Stimulated activated naive CD8-positive, alpha-beta T cell treated with anti-CD3 and anti-CD28 coated beads, Interleukin-15, Interleukin-2, amounts not matched to agents 100 ng/mL and 50 ng/mL, for 24 hours (primary cell): ENCODE results near the gene DLEC1.
A peak's percentile ranks its signal among the peaks of the same experiment; 100 is the strongest.
"Not testable (repeated sequence)": the region's sequence is repeated elsewhere in the genome, so short reads cannot be mapped to it uniquely, and the experiment has no call there.

ENCODE experiments used
- H3K27ac Mint-ChIP-seq: one replicate; pipeline ENCODE4 v1.8.0; 2021; ENCODE audit warnings: mild to moderate bottlenecking, mixed read lengths
- H3K27me3 Mint-ChIP-seq: one replicate; pipeline ENCODE4 v1.8.0; 2021; ENCODE audit warnings: mixed read lengths
- H3K36me3 Mint-ChIP-seq: one replicate; pipeline ENCODE4 v1.8.0; 2021; ENCODE audit warnings: low read depth, mixed read lengths
- H3K4me1 Mint-ChIP-seq: one replicate; pipeline ENCODE4 v1.8.0; 2021; ENCODE audit warnings: low read depth, mixed read lengths
- H3K4me3 Mint-ChIP-seq: one replicate; pipeline ENCODE4 v1.8.0; 2021; ENCODE audit warnings: mild to moderate bottlenecking, mixed read lengths
- H3K9me3 Mint-ChIP-seq: one replicate; pipeline ENCODE4 v1.8.0; 2021; ENCODE audit warnings: mixed read lengths

Gene DLEC1

GRCh38 chr3:38054499-38055001 lies 15.5 kb downstream of the DLEC1 start:
- Mint-ChIP-seq H3K4me3 (no peak overlapping the region), H3K4me1 (no peaks in the 10 kb centered on the region), H3K27ac (no peak overlapping the region), H3K9me3 (no peaks in the 10 kb centered on the region), H3K36me3 (no peaks in the 10 kb centered on the region), H3K27me3 (no peaks in the 10 kb centered on the region)

- Mint-ChIP-seq H3K27me3 (no peaks in the 10 kb centered on the region), H3K4me1 (no peaks in the 10 kb centered on the region), H3K4me3 (no peak overlapping the region), H3K27ac (no peak overlapping the region), H3K36me3 (no peaks in the 10 kb centered on the region), H3K9me3 (no peaks in the 10 kb centered on the region)
Observed at GRCh38 chr3:38059148-38059547, 20.1 kb downstream of the DLEC1 start.

GRCh38 chr3:38059591-38059990 lies 20.6 kb downstream of the DLEC1 start:
- Mint-ChIP-seq H3K27me3 (no peaks in the 10 kb centered on the region), H3K36me3 (no peaks in the 10 kb centered on the region), H3K4me3 (no peak overlapping the region), H3K27ac (no peak overlapping the region), H3K4me1 (no peaks in the 10 kb centered on the region), H3K9me3 (no peaks in the 10 kb centered on the region)

- H3K27me3 Mint-ChIP-seq: no peaks in the 10 kb centered on the region
- no peaks in the 10 kb centered on the region for H3K36me3 Mint-ChIP-seq
- H3K9me3 Mint-ChIP-seq: no peaks in the 10 kb centered on the region
Observed at GRCh38 chr3:38062809-38063208, 23.8 kb downstream of the DLEC1 start.

GRCh38 chr3:38064453-38064852 lies 25.4 kb downstream of the DLEC1 start:
- H3K27ac Mint-ChIP-seq, H3K4me3 Mint-ChIP-seq, H3K9me3 Mint-ChIP-seq, H3K4me1 Mint-ChIP-seq, H3K27me3 Mint-ChIP-seq, H3K36me3 Mint-ChIP-seq: not testable (repeated sequence)

More at GRCh38 chr3:38062809-38063208, 23.8 kb downstream of the DLEC1 start:
- H3K4me3 Mint-ChIP-seq: no peak overlapping the region
- H3K27ac Mint-ChIP-seq: no peak overlapping the region
- H3K4me1 Mint-ChIP-seq: no peaks in the 10 kb centered on the region

GRCh38 chr3:38067508-38068233 lies 28.7 kb downstream of the DLEC1 start:
- H3K9me3 Mint-ChIP-seq: no peaks in the 10 kb centered on the region
- H3K36me3 Mint-ChIP-seq: no peaks in the 10 kb centered on the region
- H3K27ac Mint-ChIP-seq: no peak overlapping the region
- H3K27me3 Mint-ChIP-seq: no peaks in the 10 kb centered on the region
- H3K4me1 Mint-ChIP-seq: no peaks in the 10 kb centered on the region
- H3K4me3 Mint-ChIP-seq: no peak overlapping the region

GRCh38 chr3:38070013-38070412 lies 31.0 kb downstream of the DLEC1 start:
- no peaks in the 10 kb centered on the region for H3K4me1 Mint-ChIP-seq
- no peaks in the 10 kb centered on the region for H3K36me3 Mint-ChIP-seq
- H3K27ac Mint-ChIP-seq: no peak overlapping the region
- no peaks in the 10 kb centered on the region for H3K9me3 Mint-ChIP-seq
- no peak overlapping the region for H3K4me3 Mint-ChIP-seq
- no peaks in the 10 kb centered on the region for H3K27me3 Mint-ChIP-seq

GRCh38 chr3:38077073-38077472 lies 38.1 kb downstream of the DLEC1 start:
- not testable (repeated sequence) for H3K9me3 Mint-ChIP-seq, H3K36me3 Mint-ChIP-seq, H3K4me1 Mint-ChIP-seq, H3K4me3 Mint-ChIP-seq, H3K27me3 Mint-ChIP-seq, H3K27ac Mint-ChIP-seq

- H3K4me3 Mint-ChIP-seq, H3K27me3 Mint-ChIP-seq, H3K9me3 Mint-ChIP-seq, H3K4me1 Mint-ChIP-seq, H3K36me3 Mint-ChIP-seq, H3K27ac Mint-ChIP-seq: not testable (repeated sequence)
Observed at GRCh38 chr3:38082296-38082695, 43.3 kb downstream of the DLEC1 start.

- H3K4me1 Mint-ChIP-seq, H3K9me3 Mint-ChIP-seq, H3K27me3 Mint-ChIP-seq, H3K27ac Mint-ChIP-seq, H3K36me3 Mint-ChIP-seq, H3K4me3 Mint-ChIP-seq: not testable (repeated sequence)
Observed at GRCh38 chr3:38083254-38083653, 44.2 kb downstream of the DLEC1 start.

- H3K36me3 Mint-ChIP-seq: peaks cover 6% of the 10 kb centered on the region
- no peak overlapping the region for H3K4me3 Mint-ChIP-seq
- no peaks in the 10 kb centered on the region for H3K27me3 Mint-ChIP-seq
- H3K27ac Mint-ChIP-seq: peak overlapping the region; percentile 84
- peaks cover 3% of the 10 kb centered on the region for H3K4me1 Mint-ChIP-seq
- H3K9me3 Mint-ChIP-seq: peaks cover 7% of the 10 kb centered on the region
Observed at GRCh38 chr3:38083871-38084333, 44.9 kb downstream of the DLEC1 start.

- Mint-ChIP-seq H3K4me3 (no peak overlapping the region), H3K9me3 (peaks cover 7% of the 10 kb centered on the region), H3K27me3 (no peaks in the 10 kb centered on the region), H3K27ac (peak overlapping the region; percentile 84), H3K4me1 (peaks cover 3% of the 10 kb centered on the region), H3K36me3 (peaks cover 6% of the 10 kb centered on the region)
Observed at GRCh38 chr3:38084334-38085310, 45.6 kb downstream of the DLEC1 start.

GRCh38 chr3:38085311-38085942 lies 46.4 kb downstream of the DLEC1 start:
- no peak overlapping the region for H3K27ac Mint-ChIP-seq
- H3K27me3 Mint-ChIP-seq: no peaks in the 10 kb centered on the region
- peaks cover 3% of the 10 kb centered on the region for H3K4me1 Mint-ChIP-seq
- no peak overlapping the region for H3K4me3 Mint-ChIP-seq
- peaks cover 6% of the 10 kb centered on the region for H3K36me3 Mint-ChIP-seq
- peaks cover 7% of the 10 kb centered on the region for H3K9me3 Mint-ChIP-seq

GRCh38 chr3:38085943-38086324 lies 46.9 kb downstream of the DLEC1 start:
- no peaks in the 10 kb centered on the region for H3K27me3 Mint-ChIP-seq
- H3K27ac Mint-ChIP-seq: no peak overlapping the region
- peaks cover 3% of the 10 kb centered on the region for H3K4me1 Mint-ChIP-seq
- H3K9me3 Mint-ChIP-seq: peaks cover 7% of the 10 kb centered on the region
- no peak overlapping the region for H3K4me3 Mint-ChIP-seq
- H3K36me3 Mint-ChIP-seq: peaks cover 6% of the 10 kb centered on the region

GRCh38 chr3:38086496-38086895 lies 47.5 kb downstream of the DLEC1 start:
- Mint-ChIP-seq H3K9me3 (peaks cover 7% of the 10 kb centered on the region), H3K36me3 (peaks cover 6% of the 10 kb centered on the region), H3K27ac (no peak overlapping the region), H3K4me3 (no peak overlapping the region), H3K4me1 (peaks cover 3% of the 10 kb centered on the region), H3K27me3 (no peaks in the 10 kb centered on the region)
